Measurements from ENCODE around the gene CD7.

CD7 gene

DNA sequence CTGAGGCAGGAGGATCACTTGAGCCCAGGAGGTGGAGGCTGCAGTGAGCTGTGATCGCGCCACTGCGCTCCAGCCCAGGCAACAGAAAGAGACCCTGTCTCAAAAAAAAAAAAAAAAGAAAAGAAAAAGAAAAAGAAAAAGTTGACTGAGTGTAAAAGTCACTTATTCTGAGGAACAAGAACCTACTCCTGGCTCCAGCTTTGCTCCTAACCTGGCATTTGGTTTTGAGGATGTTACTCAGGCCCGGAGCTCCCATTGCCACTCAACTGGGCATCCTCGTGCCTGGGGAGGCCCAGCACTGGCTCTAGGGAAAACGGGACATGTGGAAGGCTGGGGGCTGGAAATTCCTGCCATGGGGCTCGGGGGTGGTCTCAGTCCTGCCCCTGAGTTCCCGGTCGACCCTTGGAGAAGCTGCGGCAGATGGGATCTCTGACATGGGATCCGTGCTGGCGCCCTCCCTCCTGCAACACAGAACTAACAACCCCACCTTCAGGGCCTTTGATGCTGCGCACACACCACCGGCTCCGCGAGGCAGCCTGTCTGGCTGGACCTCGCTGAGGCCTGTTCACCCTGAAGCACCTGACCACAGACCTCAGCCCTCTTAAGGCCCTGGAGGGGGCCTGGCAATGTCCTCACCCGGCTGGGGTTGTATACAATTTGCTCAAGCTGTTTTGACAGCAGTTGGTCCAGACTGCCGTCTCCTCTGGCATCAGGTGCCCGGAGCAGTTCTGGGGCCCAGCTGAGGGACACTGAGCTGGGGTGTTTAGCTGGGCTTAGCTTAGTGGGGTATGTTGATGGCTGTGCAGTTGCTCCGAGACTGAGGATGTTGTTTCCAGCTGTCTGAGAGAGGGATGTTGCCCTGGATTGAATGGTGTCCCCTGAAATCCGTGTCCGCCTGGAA is 12.3 kb downstream of the CD7 start:
- no peak for ATAC-seq

DNA sequence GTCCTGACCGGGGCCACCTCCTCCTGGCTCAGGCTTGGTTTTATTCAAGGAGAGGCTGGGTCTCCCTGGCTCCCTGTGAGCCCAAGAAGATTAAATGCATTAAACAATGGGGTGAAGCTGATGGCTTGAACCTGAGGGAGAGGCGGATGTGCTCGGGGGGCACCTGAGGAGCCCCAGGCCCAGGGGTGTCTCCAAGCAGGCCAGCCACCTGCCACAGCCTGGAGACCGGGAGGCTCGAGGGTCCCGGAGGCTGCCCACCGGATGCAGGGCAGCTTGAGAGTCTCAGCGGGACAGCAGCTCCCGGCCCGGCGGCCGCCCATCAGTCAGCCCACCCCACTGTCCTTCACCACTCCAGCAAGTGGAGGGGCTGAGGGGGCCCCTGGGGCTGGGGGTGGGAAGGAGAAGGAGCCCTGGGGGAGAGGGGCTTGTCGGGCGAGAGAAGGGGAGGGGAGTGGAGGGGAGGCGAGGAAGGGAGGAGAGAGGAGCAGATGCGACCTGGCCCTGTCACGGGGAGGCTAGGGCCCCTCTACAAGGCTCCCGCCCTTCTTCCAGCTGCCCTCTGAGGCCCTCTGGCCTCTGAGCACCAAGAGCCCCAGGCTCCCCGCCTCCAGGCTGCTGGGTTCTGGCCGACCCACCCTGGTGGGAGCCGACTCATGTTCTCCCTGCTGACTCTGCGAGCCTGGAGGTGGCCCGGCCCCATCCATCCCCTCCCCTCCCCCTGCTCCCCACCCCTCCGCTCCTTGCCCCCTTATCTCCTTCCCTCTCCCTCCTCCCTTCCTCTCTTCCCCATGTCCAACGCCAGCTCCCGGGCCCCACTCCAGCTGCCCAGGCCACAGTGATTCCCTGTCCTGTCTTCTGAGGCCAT is 13.2 kb downstream of the CD7 start:
- no peak for ATAC-seq
- TF ChIP-seq ARNTL (CRISPR knock-in tag; IDR thresholded peaks at IDR 0.05; ENCODE audit: borderline replicate concordance, low read depth) (no peak), TCF4 (CRISPR knock-in tag; IDR thresholded peaks at IDR 0.05; ENCODE audit: borderline replicate concordance) (no peak), ZNF70 (CRISPR knock-in tag; IDR thresholded peaks at IDR 0.05) (no peak), ZNF565 (CRISPR knock-in tag; conservative IDR thresholded peaks at IDR 0.05; ENCODE audit: low read depth) (no peak), ZC3H10 (CRISPR knock-in tag; IDR thresholded peaks at IDR 0.05) (no peak), ZNF8 (CRISPR knock-in tag; IDR thresholded peaks at IDR 0.05) (no peak), ZFP30 (CRISPR knock-in tag; IDR thresholded peaks at IDR 0.05) (no peak), GLIS3 (CRISPR knock-in tag; IDR thresholded peaks at IDR 0.05) (no peak), ESRRG (CRISPR knock-in tag; IDR thresholded peaks at IDR 0.05) (no peak), POU6F1 (CRISPR knock-in tag; IDR thresholded peaks at IDR 0.05; ENCODE audit: borderline replicate concordance, low read depth) (no peak), CSDC2 (CRISPR knock-in tag; IDR thresholded peaks at IDR 0.05) (no peak), CREB5 (CRISPR knock-in tag; IDR thresholded peaks at IDR 0.05; ENCODE audit: low read depth) (no peak)
- TF ChIP-seq, protein P1, sequence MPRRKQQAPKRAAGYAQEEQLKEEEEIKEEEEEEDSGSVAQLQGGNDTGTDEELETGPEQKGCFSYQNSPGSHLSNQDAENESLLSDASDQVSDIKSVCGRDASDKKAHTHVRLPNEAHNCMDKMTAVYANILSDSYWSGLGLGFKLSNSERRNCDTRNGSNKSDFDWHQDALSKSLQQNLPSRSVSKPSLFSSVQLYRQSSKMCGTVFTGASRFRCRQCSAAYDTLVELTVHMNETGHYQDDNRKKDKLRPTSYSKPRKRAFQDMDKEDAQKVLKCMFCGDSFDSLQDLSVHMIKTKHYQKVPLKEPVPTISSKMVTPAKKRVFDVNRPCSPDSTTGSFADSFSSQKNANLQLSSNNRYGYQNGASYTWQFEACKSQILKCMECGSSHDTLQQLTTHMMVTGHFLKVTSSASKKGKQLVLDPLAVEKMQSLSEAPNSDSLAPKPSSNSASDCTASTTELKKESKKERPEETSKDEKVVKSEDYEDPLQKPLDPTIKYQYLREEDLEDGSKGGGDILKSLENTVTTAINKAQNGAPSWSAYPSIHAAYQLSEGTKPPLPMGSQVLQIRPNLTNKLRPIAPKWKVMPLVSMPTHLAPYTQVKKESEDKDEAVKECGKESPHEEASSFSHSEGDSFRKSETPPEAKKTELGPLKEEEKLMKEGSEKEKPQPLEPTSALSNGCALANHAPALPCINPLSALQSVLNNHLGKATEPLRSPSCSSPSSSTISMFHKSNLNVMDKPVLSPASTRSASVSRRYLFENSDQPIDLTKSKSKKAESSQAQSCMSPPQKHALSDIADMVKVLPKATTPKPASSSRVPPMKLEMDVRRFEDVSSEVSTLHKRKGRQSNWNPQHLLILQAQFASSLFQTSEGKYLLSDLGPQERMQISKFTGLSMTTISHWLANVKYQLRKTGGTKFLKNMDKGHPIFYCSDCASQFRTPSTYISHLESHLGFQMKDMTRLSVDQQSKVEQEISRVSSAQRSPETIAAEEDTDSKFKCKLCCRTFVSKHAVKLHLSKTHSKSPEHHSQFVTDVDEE (CRISPR knock-in tag; IDR thresholded peaks at IDR 0.05): no peak

More for the DNA sequence above, 12.3 kb downstream of the CD7 start:
- no peak for TF ChIP-seq BACH2 (CRISPR knock-in tag; IDR thresholded peaks at IDR 0.05; ENCODE audit: borderline replicate concordance)
- TF ChIP-seq ZC3H10 (CRISPR knock-in tag; IDR thresholded peaks at IDR 0.05): no peak
- no peak for TF ChIP-seq ISL1 (CRISPR knock-in tag; IDR thresholded peaks at IDR 0.05)
- TF ChIP-seq CSDC2 (CRISPR knock-in tag; IDR thresholded peaks at IDR 0.05): no peak
- no peak for TF ChIP-seq RARB (CRISPR knock-in tag; IDR thresholded peaks at IDR 0.05)
- TF ChIP-seq ZFP30 (CRISPR knock-in tag; IDR thresholded peaks at IDR 0.05): no peak
- no peak for TF ChIP-seq TOX (CRISPR knock-in tag; IDR thresholded peaks at IDR 0.05; ENCODE audit: borderline replicate concordance)
- TF ChIP-seq ZNF565 (CRISPR knock-in tag; conservative IDR thresholded peaks at IDR 0.05; ENCODE audit: low read depth): no peak
- no peak for TF ChIP-seq ZFP3 (CRISPR knock-in tag; IDR thresholded peaks at IDR 0.05)
- TF ChIP-seq OSR1 (CRISPR knock-in tag; IDR thresholded peaks at IDR 0.05): no peak
- no peak for TF ChIP-seq ZNF70 (CRISPR knock-in tag; IDR thresholded peaks at IDR 0.05)
- no peak for TF ChIP-seq ARNTL (CRISPR knock-in tag; IDR thresholded peaks at IDR 0.05; ENCODE audit: borderline replicate concordance, low read depth)
- no peak for TF ChIP-seq TCF4 (CRISPR knock-in tag; IDR thresholded peaks at IDR 0.05; ENCODE audit: borderline replicate concordance)
- TF ChIP-seq SNAI2 (CRISPR knock-in tag; IDR thresholded peaks at IDR 0.05): no peak
- no peak for TF ChIP-seq CREB5 (CRISPR knock-in tag; IDR thresholded peaks at IDR 0.05; ENCODE audit: low read depth)
- TF ChIP-seq PPARA (CRISPR knock-in tag; IDR thresholded peaks at IDR 0.05; ENCODE audit: borderline replicate concordance): no peak
- no peak for TF ChIP-seq POU6F1 (CRISPR knock-in tag; IDR thresholded peaks at IDR 0.05; ENCODE audit: borderline replicate concordance, low read depth)
- TF ChIP-seq, protein P1 (CRISPR knock-in tag; IDR thresholded peaks at IDR 0.05): no peak
